HG03280 (cell line): ENCODE data around the gene SNX33.
"Not testable (repeated sequence)": the region's sequence is repeated elsewhere in the genome, so short reads cannot be mapped to it uniquely, and the experiment has no call there.

Source experiments
- ATAC-seq: cut with Tn5 transposase; IDR thresholded peaks from one replicate; pipeline ENCODE4 v1.9.1; 2021; ENCODE audit warnings: mild to moderate bottlenecking, moderate library complexity; ENCODE audit not compliant: unreplicated experiment

Gene SNX33

DNA sequence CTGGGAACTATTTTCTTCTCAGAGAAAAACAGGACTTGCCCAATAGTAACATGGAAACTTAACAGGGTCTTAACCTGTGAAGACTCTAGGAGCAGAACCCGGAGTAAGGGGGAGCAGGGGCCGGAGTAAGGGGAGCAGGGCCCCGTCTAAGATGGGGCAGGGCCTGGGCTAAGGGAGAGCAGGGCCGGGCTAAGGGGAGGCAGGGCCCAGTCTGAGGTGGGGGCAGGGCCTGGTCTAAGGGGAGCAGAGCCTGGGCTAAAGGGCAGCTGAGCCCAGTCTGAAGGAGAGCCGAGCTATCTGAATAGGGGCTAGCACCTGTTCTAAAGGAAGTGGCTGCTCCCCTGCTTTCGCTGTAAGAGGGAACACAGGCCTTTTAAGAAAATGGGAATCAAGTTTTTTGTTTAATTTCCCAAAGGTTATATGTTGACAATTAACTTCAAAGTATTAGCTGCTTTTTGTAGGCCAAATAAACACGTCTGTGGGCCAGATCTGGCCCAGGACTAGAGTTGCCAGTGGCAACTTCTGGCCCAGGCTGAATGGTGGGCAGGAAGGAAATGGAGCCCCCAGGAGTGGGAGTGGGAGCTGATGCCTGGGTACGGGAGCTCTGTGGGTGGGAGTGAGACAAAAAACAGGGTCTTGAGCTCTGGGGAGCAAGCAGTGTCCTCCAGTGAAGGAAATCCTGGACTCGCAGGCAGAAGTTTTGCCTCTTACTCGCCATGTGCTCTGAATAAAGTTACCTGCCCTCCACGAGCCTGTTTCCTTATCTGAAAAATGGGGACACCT, 32.5 kb downstream of the SNX33 start:
- no peak for ATAC-seq

DNA sequence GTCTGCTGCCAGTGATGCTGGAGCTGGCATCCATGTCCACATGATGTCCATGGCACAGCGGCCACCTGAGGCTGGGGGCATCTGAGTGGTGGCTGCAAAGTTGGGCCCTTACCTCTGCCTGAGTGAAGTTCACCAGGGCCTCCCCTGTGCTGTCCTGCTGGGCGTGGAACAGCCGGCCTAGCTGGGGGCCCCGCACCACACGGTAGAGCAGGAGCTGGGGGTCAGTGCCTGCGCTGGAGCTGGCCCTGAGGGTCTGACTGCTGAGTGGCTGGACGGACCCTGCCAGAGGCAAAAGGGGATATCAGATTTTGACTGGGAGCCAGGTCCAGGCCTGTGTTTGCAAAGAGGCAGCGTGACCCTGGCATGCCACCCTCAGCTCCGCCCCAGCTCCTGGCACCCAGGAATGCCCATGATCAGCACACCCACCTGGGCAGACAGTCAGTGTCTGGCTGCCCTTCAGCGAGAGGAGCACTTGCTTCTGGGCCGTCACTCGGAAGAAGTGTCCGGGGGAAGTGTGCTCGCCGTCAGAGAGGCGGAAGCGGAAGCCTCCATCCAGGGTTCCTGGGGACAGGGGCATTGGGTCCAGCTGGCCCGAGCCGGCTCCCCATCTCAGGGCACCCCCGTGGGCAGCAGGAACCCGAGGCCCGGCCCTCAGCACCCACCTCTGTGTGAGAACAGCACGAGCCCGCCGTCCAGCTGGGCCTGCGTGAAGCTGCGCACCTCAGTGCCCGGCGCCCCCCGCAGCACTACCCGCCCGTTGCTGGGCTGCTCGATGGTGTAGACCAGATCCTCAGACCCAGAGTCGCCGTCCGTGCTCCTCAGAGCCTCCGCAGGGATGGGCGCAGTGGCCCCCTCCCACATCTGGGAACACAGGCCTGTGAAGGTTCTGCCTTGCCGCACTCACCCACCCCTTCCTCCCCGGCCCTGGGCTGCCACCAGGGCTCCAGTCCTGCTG, 34.7 kb downstream of the SNX33 start:
- no peak for ATAC-seq

DNA sequence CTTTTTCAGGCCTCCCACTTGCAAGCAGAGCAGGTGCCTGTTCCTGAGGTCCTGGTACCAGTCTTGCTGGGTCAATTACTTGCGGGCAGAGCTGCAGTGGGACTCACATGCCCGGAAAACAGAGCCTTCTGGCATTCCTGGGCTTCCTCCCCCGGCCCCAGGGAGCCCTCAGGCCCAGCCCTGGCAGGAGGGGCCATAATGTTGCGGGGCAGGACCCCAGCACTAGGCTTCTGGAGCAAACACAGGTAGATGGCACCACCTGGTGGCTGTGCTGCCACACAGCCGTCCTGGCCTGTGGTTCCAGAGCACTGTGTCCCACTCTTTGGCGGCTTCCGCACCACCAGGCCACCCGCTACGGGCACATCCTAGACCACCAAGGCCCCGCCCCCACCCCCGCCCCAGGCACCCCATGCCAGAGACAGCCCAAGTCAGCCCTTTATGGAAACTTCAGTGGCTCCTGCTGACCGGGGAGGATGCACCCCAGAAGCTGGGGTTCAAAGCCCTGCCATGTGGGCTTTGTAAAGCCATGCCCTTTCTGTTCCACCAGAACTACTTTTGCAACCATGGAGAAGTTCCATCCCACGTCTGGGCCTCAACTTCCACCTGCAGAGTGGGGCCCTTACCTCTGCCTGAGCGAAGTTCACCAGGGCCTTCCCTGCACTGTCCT, 36.1 kb downstream of the SNX33 start:
- ATAC-seq: peak; percentile 64

DNA sequence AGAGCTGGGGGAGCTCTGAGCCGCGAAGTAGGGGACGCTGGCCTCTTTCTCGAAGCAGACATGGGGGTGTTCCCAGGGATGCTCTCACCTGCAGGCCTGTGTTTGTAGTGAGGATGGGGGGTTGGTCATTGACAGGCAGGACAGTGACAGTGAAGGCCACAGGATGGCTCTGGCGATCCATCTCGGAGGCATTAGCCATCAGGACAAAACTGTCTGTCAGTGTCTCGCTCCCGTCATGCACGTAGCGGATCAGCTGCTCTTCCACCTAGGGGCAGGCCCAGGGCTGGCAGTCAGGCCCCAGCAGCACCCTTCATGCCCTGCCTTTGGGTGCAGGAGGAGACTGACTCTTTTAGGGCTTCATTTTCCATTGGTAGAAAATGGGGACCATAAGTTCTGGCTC, 36.9 kb downstream of the SNX33 start:
- no peak for ATAC-seq

DNA sequence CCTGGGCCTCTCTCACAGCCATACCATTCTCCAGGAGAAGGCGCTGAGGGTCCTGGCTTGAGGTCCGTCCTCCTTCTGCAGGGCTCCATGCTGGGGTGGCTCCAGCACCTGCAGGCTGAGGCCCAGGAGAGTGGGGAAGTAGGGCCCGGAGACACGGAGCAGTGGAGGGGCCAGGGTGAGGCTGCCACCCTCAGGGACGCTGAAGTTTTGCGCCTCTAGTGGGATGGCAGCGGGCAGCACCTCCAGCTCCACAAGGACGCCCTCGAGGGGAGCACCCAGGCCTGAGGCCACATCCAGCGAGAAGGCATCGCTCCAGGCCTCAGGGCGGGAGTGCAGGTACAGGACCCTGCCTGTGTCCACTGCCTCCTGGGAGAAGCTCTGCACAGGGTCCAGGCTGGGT, 37.5 kb downstream of the SNX33 start:
- no peak for ATAC-seq

DNA sequence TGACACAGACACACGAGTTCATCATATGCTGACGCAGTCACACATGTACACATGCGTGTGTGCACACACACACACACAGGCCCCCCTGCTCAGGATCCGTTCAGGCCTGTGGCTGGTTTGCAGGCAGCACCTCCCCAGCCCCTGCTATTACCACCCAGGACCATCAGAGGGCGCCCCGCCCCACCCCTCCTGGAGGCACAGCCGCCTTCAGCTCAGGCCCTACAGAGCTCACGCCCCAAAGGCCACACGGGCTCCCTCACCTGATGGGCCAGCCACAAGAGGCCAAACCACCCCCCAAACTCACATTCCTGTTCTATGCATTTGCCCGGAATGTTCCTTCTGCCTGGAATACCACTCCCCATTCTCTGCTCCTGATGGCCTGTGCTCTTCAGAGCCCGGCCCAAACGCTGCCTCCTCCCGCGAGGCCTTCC, 38.5 kb downstream of the SNX33 start:
- ATAC-seq: not testable (repeated sequence)

DNA sequence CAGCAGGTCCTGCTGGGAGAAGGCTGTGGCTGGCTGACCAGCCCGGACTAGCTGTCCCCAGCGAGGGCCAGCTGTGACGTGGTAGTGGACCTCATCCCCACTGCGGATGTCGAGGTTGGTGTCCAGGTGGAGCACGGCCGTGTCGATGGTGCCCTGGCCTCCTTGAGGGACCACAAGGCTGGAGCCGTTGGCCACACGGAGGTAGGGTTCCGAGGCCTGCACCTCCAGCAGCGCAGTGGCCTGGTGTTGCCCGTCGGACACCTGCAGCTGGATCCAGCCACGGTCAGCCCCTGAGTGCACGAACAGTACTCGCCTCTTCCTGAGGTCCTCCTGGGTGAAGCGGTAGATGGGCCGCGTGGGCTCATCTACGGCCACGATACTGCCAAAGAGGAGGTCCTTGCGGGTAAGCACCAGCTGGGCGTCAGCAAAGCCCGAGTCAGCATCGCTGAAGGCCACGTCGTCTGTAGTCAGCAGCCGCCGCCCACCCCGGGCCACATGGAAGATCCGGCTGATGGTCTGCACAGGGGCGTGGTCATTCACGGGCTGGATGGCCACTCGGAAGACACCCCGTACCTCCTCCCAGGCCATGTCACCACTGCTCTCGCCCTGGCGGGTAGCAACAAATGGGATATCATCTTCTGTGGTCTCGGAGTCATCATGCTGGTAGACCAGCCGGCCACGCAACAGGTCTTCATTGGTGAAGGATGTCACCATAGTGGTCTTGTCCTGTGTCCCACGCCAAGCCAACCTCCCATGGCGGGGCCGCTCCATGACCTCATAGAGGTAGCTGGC, 40.0 kb downstream of the SNX33 start:
- no peak for ATAC-seq

DNA sequence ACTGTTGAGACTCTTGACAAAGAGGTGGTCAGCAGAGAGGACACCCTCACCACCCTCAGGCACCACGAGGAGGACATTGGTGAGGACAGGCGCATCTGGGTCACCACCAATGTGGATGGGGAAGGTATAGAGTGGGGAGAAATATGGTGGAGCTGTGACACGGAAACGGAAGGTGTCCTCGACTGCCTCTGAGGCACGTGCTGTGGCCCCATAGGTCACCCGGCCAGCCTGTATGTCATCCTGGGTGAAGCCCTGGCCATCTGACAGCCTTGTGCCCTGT, 40.5 kb downstream of the SNX33 start:
- ATAC-seq: no peak

DNA sequence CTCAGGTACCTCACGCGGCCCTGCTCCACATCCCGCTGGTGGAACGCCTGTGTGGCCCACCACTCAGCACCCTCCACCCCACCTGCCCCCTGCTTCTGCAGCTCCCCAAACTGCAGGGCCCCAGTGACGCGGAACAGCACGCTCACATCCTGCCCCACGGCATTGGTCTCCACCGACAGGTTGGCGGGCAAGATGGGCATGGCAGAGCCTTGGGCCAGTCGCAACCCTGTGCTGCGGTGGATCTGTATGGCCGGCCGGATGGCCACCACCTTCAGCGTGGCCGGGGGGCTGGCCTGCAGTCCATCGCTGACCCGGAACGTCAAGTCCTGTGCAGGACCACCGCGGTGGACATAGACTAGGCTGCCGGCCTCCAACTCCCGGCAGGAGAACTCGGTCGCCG, 41.1 kb downstream of the SNX33 start:
- ATAC-seq: no peak

DNA sequence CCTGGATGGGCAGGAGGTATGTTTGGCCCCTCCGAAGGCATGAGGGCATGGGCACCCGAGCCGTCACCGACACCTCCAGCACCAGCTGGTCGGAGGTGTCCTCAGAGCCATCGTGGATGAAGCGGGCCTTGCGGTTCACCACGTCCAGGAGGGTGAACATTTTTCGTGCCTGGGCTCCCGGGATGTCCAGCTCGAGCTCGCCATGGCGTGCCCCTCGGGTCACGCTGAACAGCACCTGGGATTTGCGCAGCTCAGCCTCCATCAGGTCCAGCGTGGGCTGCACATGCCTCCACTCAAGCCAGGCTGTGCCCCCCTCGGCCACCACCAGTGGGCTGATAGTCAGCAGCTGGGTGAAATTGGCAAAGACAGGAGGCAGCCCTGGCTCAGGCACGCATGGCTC, 41.7 kb downstream of the SNX33 start:
- ATAC-seq: not testable (repeated sequence)

DNA sequence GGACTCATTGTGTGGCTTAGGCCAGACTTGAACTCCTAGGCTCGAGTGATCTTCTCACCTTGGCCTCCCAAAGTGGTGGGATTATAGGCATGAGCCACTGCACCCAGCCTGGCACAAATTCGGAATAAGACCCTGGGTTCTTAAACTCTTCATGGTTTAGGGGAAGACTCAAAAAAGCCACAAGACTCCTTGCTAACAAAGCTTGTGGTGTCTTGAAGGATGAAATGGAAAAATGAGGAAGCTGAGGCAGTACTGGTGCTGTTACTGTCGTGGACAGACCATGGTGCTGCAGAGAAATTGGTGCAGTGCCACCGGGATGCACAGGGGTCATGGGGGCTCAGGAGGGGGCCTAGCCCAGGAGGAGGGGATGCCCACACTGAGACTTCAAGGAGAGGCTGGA, 44.6 kb downstream of the SNX33 start:
- ATAC-seq: not testable (repeated sequence)

DNA sequence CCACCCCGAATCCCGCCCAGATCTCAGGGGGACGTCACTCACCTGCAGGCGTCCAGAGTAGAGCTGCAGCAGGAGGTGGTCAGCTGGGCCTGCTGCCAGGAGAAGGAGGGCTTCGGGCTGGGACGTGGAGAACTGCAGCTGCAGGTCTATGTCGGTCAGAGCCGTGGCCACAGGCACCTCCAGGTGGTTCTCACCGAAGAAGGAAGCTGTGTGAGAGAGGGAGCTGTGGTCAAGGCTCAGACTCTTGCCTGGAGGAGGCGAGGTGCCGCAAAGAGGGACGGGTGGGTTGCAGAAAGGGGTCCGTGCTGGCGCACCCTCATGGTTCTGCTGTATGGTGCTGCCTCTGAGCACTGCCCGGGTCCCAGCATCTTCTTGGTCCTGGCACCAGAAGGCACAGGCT, 45.3 kb downstream of the SNX33 start:
- not testable (repeated sequence) for ATAC-seq

DNA sequence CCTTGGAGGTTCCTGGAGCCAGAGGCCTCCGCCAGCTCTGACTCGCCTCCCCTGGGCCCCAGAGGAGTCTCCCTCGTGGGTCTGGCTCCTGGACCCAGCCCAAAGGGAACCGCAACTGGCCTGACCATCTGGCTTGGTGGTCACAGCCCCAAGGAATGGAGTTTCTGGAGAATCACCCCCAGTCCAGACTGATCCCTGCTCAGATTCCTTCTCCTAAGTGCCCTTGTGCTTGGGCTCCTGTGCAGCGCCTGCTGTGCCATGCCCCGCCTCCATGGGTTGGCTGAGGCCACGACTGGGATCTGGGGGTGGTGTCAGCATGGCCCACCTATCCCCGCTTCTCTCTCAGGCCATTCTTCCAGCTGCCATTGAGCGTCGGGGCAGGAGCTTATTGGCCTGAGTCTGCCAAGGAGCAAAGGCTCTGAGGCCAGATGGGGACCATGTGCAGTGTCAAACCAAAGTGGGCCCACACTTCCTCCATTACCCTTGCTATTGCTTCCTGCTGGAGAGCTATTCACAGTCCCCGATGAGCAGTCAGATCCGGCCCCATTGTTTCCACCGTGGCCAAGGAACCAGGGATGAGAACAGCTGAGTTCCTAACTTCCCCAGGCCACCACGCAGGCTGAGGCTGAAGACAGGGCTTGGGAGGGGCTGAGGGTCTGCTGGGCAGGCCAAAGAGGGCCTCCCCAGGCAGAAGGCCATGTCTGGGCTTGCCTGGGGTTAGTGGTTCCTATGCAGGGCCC, 46.0 kb downstream of the SNX33 start:
- ATAC-seq: no peak

DNA sequence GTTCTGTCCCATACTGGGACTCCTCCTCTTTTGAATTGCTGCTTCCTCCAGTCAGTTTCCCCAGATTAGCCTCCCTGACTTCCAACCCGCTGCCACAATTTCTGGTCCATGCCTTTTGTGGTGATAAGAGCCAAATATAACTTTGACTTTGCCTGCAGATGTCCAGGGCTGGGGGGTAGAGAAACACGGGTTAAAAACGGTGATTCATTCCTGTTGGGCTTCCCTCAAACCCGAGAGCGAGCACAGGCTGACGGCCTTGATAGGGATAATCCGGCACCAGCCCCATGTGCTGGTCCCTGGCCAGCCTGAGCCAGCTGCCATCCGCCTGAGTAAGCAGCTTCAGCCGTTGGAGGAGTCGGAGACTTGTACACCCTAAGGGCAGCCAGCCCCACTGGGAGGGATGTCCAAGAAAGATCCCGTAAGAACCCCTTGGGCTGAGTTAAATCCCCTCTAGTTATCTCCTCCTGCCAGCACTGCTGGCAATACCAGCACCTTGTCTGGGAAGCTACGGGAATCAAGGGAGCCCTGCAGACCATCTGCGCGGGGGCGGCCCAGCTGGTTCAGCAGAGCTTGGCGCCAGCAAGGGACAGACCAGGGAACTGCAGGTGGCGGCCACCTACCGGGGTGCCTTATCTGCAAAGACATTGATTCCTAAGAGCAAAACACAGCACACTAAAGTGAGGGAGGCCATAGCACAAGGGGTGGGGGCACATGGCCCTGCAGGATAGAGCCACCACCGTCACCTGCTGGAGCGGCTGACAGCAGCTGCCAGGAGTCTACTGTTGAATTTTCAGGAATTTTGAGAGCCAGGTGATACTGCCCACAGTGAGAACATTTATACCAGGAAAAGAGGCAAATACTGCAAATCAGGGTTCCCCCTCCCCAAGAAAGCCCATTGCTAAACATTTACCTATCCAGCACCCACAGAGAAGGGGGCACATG, 46.8 kb downstream of the SNX33 start:
- ATAC-seq: no peak

DNA sequence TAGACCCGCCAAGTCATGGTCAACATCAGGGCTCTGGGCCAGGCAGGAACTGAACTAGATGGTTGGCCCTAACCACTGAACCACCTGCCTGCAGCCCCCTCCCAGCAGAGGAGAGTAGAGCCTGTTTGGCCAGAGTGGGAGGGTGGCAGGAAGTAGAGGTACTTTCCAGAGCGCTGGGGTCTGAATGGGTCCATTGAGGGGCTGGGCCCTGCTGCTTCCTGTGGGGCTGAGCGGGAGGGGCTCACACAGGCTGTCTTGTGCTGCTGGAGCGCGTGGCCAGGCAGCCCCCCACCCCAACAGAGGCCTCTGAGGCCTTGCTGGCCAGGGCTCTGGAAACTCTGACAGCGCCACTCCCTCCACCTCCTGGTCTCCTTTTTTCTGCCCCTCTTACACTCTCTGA, 47.5 kb downstream of the SNX33 start:
- ATAC-seq: no peak

DNA sequence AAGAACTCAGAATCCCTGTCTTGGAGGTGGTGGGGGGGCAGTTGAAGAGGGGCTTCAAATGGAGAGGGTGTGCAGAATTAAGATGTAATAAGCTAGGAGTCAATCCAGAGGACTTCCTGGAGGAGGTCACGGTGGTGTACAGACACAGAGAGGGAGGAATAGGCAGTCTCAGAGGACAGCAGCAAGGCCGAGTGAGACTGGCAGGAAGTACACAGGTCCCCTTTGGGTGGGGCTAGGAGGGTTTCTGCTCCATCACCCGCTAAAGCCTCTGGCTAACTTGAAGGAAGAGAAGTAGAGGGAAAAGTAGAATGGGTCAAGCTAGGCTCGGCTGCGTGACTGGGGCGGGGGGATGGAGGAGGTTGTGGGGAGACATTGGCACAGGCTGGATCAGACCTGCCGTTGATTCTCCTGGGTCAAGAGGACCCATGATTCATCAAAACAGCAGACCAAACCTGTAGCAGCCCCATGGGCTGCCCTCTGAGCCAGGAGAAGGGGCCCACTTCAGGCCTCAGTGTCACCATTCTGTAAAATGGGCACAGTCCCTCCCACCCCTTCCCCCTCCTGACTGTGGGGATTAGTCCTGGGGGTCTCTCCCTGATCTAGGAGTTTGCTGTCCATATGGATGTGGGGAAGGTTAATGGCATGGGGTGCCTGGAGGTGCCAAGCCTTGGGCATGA, 48.1 kb downstream of the SNX33 start:
- ATAC-seq: no peak

DNA sequence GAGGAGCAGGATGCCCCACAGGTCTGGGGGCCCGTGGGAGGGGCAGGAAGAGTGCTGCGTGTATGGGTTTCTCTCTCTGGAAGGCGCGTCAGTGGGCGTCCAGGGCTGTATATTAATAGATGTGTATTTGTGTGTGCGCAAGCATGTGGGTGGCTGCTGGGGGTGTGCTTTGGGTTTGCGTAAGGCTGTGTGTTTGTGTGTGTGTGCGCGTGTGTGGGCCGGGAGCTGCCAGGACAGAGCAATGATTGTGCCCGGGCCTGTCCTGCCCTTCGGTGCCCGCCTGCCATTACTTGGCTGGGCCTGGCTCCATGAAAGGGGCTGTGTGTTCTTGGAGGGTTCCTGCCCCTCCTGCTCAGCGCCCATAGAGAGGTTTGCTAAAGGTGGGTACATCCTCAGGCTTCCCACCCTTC, 48.6 kb downstream of the SNX33 start:
- ATAC-seq: no peak

DNA sequence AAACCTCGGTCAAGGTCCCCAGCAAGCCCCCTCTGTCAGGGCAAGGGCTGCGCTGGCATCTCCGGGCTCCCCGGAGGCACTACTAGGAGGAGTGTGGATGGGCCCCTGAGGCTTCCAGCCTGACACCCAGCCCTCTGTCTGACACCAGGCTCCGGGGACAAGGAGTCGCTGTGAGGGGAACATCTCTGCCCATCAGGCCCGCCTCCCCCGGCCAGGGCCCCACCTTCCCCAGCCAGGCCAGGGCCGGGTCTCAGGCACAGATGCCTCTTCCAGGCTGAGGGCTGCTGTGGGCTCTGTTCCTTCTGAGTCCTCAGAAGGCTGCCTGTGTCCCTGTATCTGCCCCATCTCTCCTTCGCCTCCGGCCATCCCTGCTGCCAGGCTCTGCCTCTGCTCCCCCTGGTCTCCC, 49.1 kb downstream of the SNX33 start:
- ATAC-seq: no peak

DNA sequence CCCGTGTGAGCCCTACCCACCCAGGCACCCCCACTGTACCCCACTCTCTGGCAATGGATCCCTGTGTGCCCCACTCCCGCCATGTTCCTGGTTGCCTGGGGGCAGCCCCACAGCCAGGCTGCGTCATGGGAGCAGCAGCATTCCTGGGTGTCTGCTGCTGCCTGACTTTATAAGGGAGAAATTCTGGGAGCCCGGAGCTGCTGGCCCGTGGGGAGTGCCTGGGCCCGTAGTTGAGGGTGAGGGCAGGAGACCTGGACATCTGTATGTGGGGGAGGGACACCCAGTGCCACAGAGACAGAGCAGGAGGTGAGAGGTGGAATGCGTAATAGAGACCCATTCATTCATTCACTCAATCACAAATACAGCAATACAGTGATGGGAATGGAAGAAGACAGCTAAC, 49.8 kb downstream of the SNX33 start:
- no peak for ATAC-seq
